Thoracic aorta (tissue), 2 donors: Measurements from ENCODE around the gene SLC23A2. TPM values are rescaled to one million over a fixed set of nuclear protein-coding genes. Genes with fewer than 3 reads are reported as not detected.

ENCODE experiments used
- ATAC-seq: fragments of 150-250 bp; one replicate; pipeline ENCODE4 v1.8.0; 2017; ENCODE audit warnings: low read depth; ENCODE audit not compliant: insufficient number of reproducible peaks, low FRiP score
- DNase-seq: peaks from one replicate; pipeline ENCODE4 v3.0.0-alpha.2; 2020; ENCODE audit warnings: low spot score
- H3K27ac ChIP-seq, 2 donors: fragments of 200-600 bp; sonication (generic); 1 replicate in 1 of 2; 2 replicates in 1 of 2; pipeline ENCODE4 v1.5.1; 2016; ENCODE audit warnings: mild to moderate bottlenecking in 2 of 2, moderate library complexity in 2 of 2
- H3K27me3 ChIP-seq: fragments of 200-600 bp; sonication (generic); replicated peaks from 2 replicates; pipeline ENCODE4 v1.6.0; 2016; ENCODE audit warnings: mild to moderate bottlenecking; ENCODE audit not compliant: insufficient read depth
- H3K36me3 ChIP-seq: fragments of 200-600 bp; sonication (generic); one replicate; pipeline ENCODE4 v1.5.1; 2016
- H3K4me1 ChIP-seq, 2 donors: fragments of 200-600 bp; sonication (generic); 1 replicate in 1 of 2; 2 replicates in 1 of 2; pipeline versions ENCODE4 v1.5.1 to v1.6.0; 2016; ENCODE audit warnings: low read depth in 2 of 2, mild to moderate bottlenecking in 1 of 2; ENCODE audit not compliant: control insufficient read depth in 1 of 2
- H3K4me3 ChIP-seq: fragments of 200-600 bp; sonication (generic); 2 replicates; pipeline ENCODE4 v1.5.1; 2016; ENCODE audit warnings: mild to moderate bottlenecking
- H3K9me3 ChIP-seq: fragments of 200-600 bp; sonication (generic); 2 replicates; pipeline ENCODE4 v1.5.1; 2016
- CTCF ChIP-seq: fragments of 200-600 bp; sonication (generic); IDR thresholded peaks from one replicate; pipeline ENCODE4 v1.5.1; 2019; ENCODE audit warnings: antibody characterized with exemption
- total RNA-seq, 2 donors: library from RNA; depleted of rRNA; stranded (reverse); fragments of >200 nt; gene quantifications; one replicate each; pipeline versions ENCODE4 v1.1.0 to v1.2.3, GENCODE V29; 2016

The SLC23A2 gene
- total RNA-seq, 2 donors from 2014 or later = 32.1 to 51.9 TPM

DNA sequence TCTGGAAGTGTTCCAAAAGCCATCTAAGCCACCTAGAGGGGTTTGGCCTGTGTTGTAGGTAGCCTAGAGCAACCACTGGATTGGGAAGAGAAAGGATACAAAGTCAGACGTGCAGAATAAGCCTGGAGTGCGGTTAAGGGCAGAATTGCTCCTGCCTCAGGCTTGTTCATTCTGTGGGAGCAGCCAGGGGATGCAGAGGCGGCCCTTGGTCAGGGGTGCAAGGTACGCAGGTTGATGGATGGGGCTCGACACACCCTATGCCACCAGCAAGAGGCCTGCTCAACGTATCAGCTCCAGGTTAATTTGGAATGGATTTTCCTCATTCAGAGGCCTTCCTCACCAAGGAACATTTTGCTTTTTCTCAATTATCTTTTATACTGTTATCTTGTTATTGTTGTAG lies 129.8 kb downstream of the SLC23A2 start:
- H3K27ac ChIP-seq = no peak overlapping the region
- H3K36me3 ChIP-seq = peaks cover 19% of the 10 kb centered on the region

GRCh38 chr20:4870906-4871305 lies 130.4 kb downstream of the SLC23A2 start:
- H3K4me1 ChIP-seq = no peaks in the 10 kb centered on the region
- H3K36me3 ChIP-seq = peaks cover 19% of the 10 kb centered on the region
- ATAC-seq = no peak

More for the DNA sequence above, 129.8 kb downstream of the SLC23A2 start:
- TF ChIP-seq CTCF = no peak
- no peaks in the 10 kb centered on the region for H3K4me1 ChIP-seq
- no peaks in the 10 kb centered on the region for H3K9me3 ChIP-seq
- no peaks in the 10 kb centered on the region for H3K27me3 ChIP-seq
- no peak overlapping the region for H3K4me3 ChIP-seq
- ATAC-seq = no peak
- no peak for DNase-seq

GRCh38 chr20:4869290-4870193 lies 131.8 kb downstream of the SLC23A2 start:
- Histone ChIP-seq H3K27me3 (no peaks in the 10 kb centered on the region), H3K36me3 (peaks cover 19% of the 10 kb centered on the region), H3K4me1 (no peaks in the 10 kb centered on the region), H3K9me3 (no peaks in the 10 kb centered on the region), H3K4me3 (no peak overlapping the region), H3K27ac (no peak overlapping the region)
- DNase-seq = no peak
- no peak for ATAC-seq
- no peak for TF ChIP-seq CTCF

More at GRCh38 chr20:4870906-4871305, 130.4 kb downstream of the SLC23A2 start:
- H3K27ac ChIP-seq = no peak overlapping the region
- H3K27me3 ChIP-seq = no peaks in the 10 kb centered on the region
- H3K4me3 ChIP-seq = no peak overlapping the region
- no peak for TF ChIP-seq CTCF
- DNase-seq = no peak
- no peaks in the 10 kb centered on the region for H3K9me3 ChIP-seq

DNA sequence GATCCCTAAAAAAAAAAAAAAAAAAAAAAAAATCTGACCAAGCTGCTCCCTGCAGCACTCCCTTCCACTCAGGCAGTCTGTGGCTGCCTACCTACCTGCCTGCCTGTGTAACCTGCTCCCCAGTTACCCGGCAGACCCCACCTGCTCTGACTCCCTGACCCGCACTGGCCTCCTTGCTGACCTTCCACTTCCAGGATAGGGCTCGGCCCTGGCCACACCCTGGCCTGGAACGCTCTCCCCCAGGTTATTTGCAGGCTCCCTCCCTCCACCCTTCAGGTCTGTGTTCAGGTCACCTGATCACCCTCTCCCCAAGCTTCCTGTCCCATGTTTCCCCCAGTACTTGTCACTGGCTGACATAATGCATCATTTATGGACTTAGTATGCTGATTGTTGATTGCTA lies 134.3 kb downstream of the SLC23A2 start:
- peaks cover 27% of the 10 kb centered on the region for H3K36me3 ChIP-seq
- no peaks in the 10 kb centered on the region for H3K27me3 ChIP-seq
- no peak overlapping the region for H3K4me3 ChIP-seq
- TF ChIP-seq CTCF = no peak
- H3K27ac ChIP-seq = no peak overlapping the region
- no peaks in the 10 kb centered on the region for H3K9me3 ChIP-seq
- no peak for ATAC-seq
- H3K4me1 ChIP-seq = no peaks in the 10 kb centered on the region
- no peak for DNase-seq

GRCh38 chr20:4866429-4866828 lies 134.9 kb downstream of the SLC23A2 start:
- Histone ChIP-seq H3K27ac (no peak overlapping the region), H3K27me3 (no peaks in the 10 kb centered on the region), H3K4me1 (no peaks in the 10 kb centered on the region), H3K4me3 (no peak overlapping the region), H3K9me3 (no peaks in the 10 kb centered on the region), H3K36me3 (peaks cover 29% of the 10 kb centered on the region)
- ATAC-seq = no peak
- DNase-seq = no peak
- no peak for TF ChIP-seq CTCF
